GM12891 (cell line): ENCODE data around the gene ARTN.

Source experiments
- DNase-seq: peaks from one replicate; pipeline ENCODE4 v3.0.0; 2011; ENCODE audit warnings: low spot score; ENCODE audit not compliant: insufficient read length
- FAIRE-seq: peaks from 2 replicates; lab custom pipeline; 2011; peaks lifted over from hg19 to GRCh38; lab: Jason Lieb, UNC
- PAX5 ChIP-seq: IDR thresholded peaks from 2 replicates; pipeline ENCODE4 v1.6.1; 2011; ENCODE audit warnings: low read length, moderate library complexity, mild to moderate bottlenecking; ENCODE audit not compliant: insufficient read depth, severe bottlenecking
- POLR2A ChIP-seq: IDR thresholded peaks from 2 replicates; pipeline ENCODE4 v1.6.1; 2011; ENCODE audit warnings: low read depth, low read length, control low read depth
- POLR2AphosphoS5 ChIP-seq: IDR thresholded peaks from 2 replicates; pipeline ENCODE4 v1.6.1; 2011; ENCODE audit warnings: low read depth, low read length, control low read depth
- POU2F2 ChIP-seq: IDR thresholded peaks from 2 replicates; pipeline ENCODE4 v1.6.1; 2011; ENCODE audit warnings: low read depth, mild to moderate bottlenecking, control low read depth, low read length, moderate library complexity
- SPI1 ChIP-seq: IDR thresholded peaks from 2 replicates; pipeline ENCODE4 v1.6.1; 2011; ENCODE audit warnings: low read depth, low read length, control low read depth
- TAF1 ChIP-seq: IDR thresholded peaks from 2 replicates; pipeline ENCODE4 v1.6.1; 2011; ENCODE audit warnings: low read depth, low read length, control low read depth

The ARTN gene

GRCh38 chr1:43958351-43959255 lies 25.0 kb downstream of the ARTN start:
- TF ChIP-seq POLR2A (no peak), POLR2AphosphoS5 (no peak), POU2F2 (no peak), PAX5 (no peak), TAF1 (no peak), SPI1 (no peak)
- DNase-seq, result no peak
- no peak for FAIRE-seq

GRCh38 chr1:43960798-43961197 lies 27.2 kb downstream of the ARTN start:
- FAIRE-seq (no peak), DNase-seq (no peak)
- TF ChIP-seq TAF1, result no peak
- TF ChIP-seq PAX5, result no peak
- TF ChIP-seq POLR2A, result no peak
- TF ChIP-seq POU2F2, result no peak
- no peak for TF ChIP-seq POLR2AphosphoS5
- TF ChIP-seq SPI1, result no peak

- DNase-seq (no peak), FAIRE-seq (no peak)
- no peak for TF ChIP-seq TAF1
- TF ChIP-seq POLR2A, result no peak
Measured at GRCh38 chr1:43961692-43962091, 28.1 kb downstream of the ARTN start.

GRCh38 chr1:43962324-43962723 lies 28.7 kb downstream of the ARTN start:
- no peak for TF ChIP-seq PAX5
- no peak for TF ChIP-seq POLR2A
- no peak for TF ChIP-seq POLR2AphosphoS5
- TF ChIP-seq POU2F2, result no peak
- TF ChIP-seq SPI1, result no peak
- TF ChIP-seq TAF1, result no peak
- FAIRE-seq, result no peak
- DNase-seq, result no peak

- DNase-seq (no peak), FAIRE-seq (no peak)
Measured at GRCh38 chr1:43963006-43963405, 29.4 kb downstream of the ARTN start.

GRCh38 chr1:43963890-43964289 lies 30.3 kb downstream of the ARTN start:
- FAIRE-seq (no peak), DNase-seq (no peak)
- TF ChIP-seq PAX5, result no peak
- no peak for TF ChIP-seq POLR2AphosphoS5
- TF ChIP-seq SPI1, result no peak
- no peak for TF ChIP-seq POU2F2
- no peak for TF ChIP-seq TAF1
- TF ChIP-seq POLR2A, result no peak

More at GRCh38 chr1:43963006-43963405, 29.4 kb downstream of the ARTN start:
- TF ChIP-seq POU2F2 (no peak), TAF1 (no peak), SPI1 (no peak), POLR2A (no peak), POLR2AphosphoS5 (no peak), PAX5 (no peak)

GRCh38 chr1:43965316-43965715 lies 31.7 kb downstream of the ARTN start:
- no peak for TF ChIP-seq POLR2AphosphoS5
- TF ChIP-seq POLR2A, result no peak
- TF ChIP-seq PAX5, result no peak
- TF ChIP-seq SPI1, result no peak
- no peak for TF ChIP-seq TAF1
- no peak for TF ChIP-seq POU2F2
- no peak for DNase-seq
- FAIRE-seq, result no peak

GRCh38 chr1:43968348-43968948 lies 34.8 kb downstream of the ARTN start:
- DNase-seq, result no peak
- TF ChIP-seq PAX5 (no peak), POU2F2 (no peak), TAF1 (no peak), POLR2AphosphoS5 (no peak), SPI1 (no peak), POLR2A (no peak)
- FAIRE-seq, result no peak

GRCh38 chr1:43969416-43969745 lies 35.8 kb downstream of the ARTN start:
- DNase-seq (no peak), FAIRE-seq (no peak)
- no peak for TF ChIP-seq POLR2AphosphoS5
- no peak for TF ChIP-seq POU2F2
- TF ChIP-seq TAF1, result no peak
- no peak for TF ChIP-seq SPI1
- no peak for TF ChIP-seq PAX5
- no peak for TF ChIP-seq POLR2A

- TF ChIP-seq POU2F2 (no peak), SPI1 (no peak), POLR2A (peak; percentile 64), PAX5 (no peak), POLR2AphosphoS5 (peak; percentile 62; the same call in 1 of the 2 replicates), TAF1 (peak; percentile 53; the same call in 1 of the 2 replicates)
- FAIRE-seq (peak; percentile 97), DNase-seq (peak; percentile 99)
Measured at GRCh38 chr1:43969746-43970466, 36.3 kb downstream of the ARTN start, which contains the start of gene DPH2. DPH2 (plus strand) TSS chr1:43970010; CDS start chr1:43970176, 166 bp downstream.
